Neural cell (in vitro differentiated cells): ENCODE measurements around the gene TTC39B. TPM values are rescaled to one million over a fixed set of nuclear protein-coding genes. Genes with fewer than 3 reads are reported as not detected.

ENCODE experiments used
- H2AFZ ChIP-seq: fragments of 200-600, 300-800 bp; sonication (generic), shearing (Covaris generic); 2 replicates; pipeline ENCODE4 v1.6.0; 2014; ENCODE audit warnings: low read depth, mild to moderate bottlenecking, antibody characterized with exemption, low read length, moderate library complexity
- H3F3A ChIP-seq: fragments of 200-600 bp; shearing (Covaris generic); 2 replicates; pipeline ENCODE4 v1.6.1; 2016; ENCODE audit warnings: mild to moderate bottlenecking, moderate library complexity, mixed read lengths, antibody characterized with exemption, low read length; ENCODE audit not compliant: insufficient read depth, poor library complexity, severe bottlenecking
- H3K27ac ChIP-seq: fragments of 200-600, 300-800 bp; sonication (generic), shearing (Covaris generic); 2 replicates; pipeline ENCODE4 v1.5.1; 2014; ENCODE audit warnings: mild to moderate bottlenecking, low read length, moderate library complexity
- H3K27me3 ChIP-seq: fragments of 300-800, 200-600 bp; sonication (generic), shearing (Covaris generic); 2 replicates; pipeline ENCODE4 v1.6.0; 2014; ENCODE audit warnings: mild to moderate bottlenecking, low read depth, low read length, moderate library complexity; ENCODE audit not compliant: insufficient read depth
- H3K36me3 ChIP-seq: fragments of 300-800, 200-600 bp; sonication (generic), shearing (Covaris generic); 2 replicates; pipeline ENCODE4 v1.5.1; 2014; ENCODE audit warnings: mild to moderate bottlenecking, antibody characterized with exemption, low read length, moderate library complexity; ENCODE audit not compliant: insufficient read depth
- H3K4me2 ChIP-seq: fragments of 300-800, 200-600 bp; sonication (generic), shearing (Covaris generic); 2 replicates; pipeline ENCODE4 v1.6.0; 2014; ENCODE audit warnings: mild to moderate bottlenecking, low read length
- H3K4me3 ChIP-seq: fragments of 300-800, 200-600 bp; sonication (generic), shearing (Covaris generic); 2 replicates; pipeline ENCODE4 v1.5.1; 2014; ENCODE audit warnings: mild to moderate bottlenecking, low read length, moderate library complexity
- H3K79me2 ChIP-seq: fragments of 200-600 bp; shearing (Covaris generic); replicated peaks from 2 replicates; pipeline ENCODE4 v1.6.0; 2014; ENCODE audit warnings: mild to moderate bottlenecking, low read length, moderate library complexity; ENCODE audit not compliant: insufficient read depth
- H3K9ac ChIP-seq: fragments of 300-800, 200-600 bp; sonication (generic), shearing (Covaris generic); 2 replicates; pipeline ENCODE4 v1.6.1; 2016; ENCODE audit warnings: mild to moderate bottlenecking, low read length, mixed read lengths
- H3K9me2 ChIP-seq: fragments of 200-600 bp; shearing (Covaris generic); 2 replicates; pipeline ENCODE4 v1.6.1; 2016; ENCODE audit warnings: mild to moderate bottlenecking, low read length, mixed read lengths; ENCODE audit not compliant: insufficient read depth
- H3K9me3 ChIP-seq: fragments of 200-600, 300-800 bp; sonication (generic), shearing (Covaris generic); 2 replicates; pipeline ENCODE4 v1.6.1; 2016; ENCODE audit warnings: mild to moderate bottlenecking, mixed run types, low read length, moderate library complexity, mixed read lengths
- H4K20me1 ChIP-seq: fragments of 200-600 bp; shearing (Covaris generic); 2 replicates; pipeline ENCODE4 v1.6.1; 2016; ENCODE audit warnings: mild to moderate bottlenecking, mixed run types; ENCODE audit not compliant: insufficient read depth
- CTCF ChIP-seq: fragments of 450-650 bp; IDR thresholded peaks from 2 replicates; pipeline ENCODE4 v1.5.1; 2014; ENCODE audit warnings: antibody characterized with exemption, mild to moderate bottlenecking, moderate library complexity; ENCODE audit not compliant: poor library complexity, severe bottlenecking
- EP300 ChIP-seq: fragments of 450-650 bp; conservative IDR thresholded peaks from 2 replicates; pipeline ENCODE4 v1.6.1; 2014; ENCODE audit warnings: antibody characterized with exemption, mild to moderate bottlenecking, moderate library complexity; ENCODE audit not compliant: poor library complexity, severe bottlenecking
- EZH2 ChIP-seq: fragments of 200-600, 300-800 bp; shearing (Covaris generic), sonication (generic); IDR thresholded peaks from 2 replicates; pipeline ENCODE4 v1.6.1; 2014; ENCODE audit warnings: antibody characterized with exemption, low read length, borderline replicate concordance, mild to moderate bottlenecking; ENCODE audit not compliant: insufficient read depth, poor library complexity, severe bottlenecking
- MXI1 ChIP-seq: fragments of 450-650 bp; conservative IDR thresholded peaks from 2 replicates; pipeline ENCODE4 v1.6.1; 2014; ENCODE audit warnings: antibody characterized with exemption, mild to moderate bottlenecking; ENCODE audit not compliant: poor library complexity, severe bottlenecking
- POLR2AphosphoS5 ChIP-seq: IDR thresholded peaks from 2 replicates; pipeline ENCODE4 v1.6.1; 2012
- RAD21 ChIP-seq: fragments of 450-650 bp; conservative IDR thresholded peaks from 2 replicates; pipeline ENCODE4 v1.6.1; 2014; ENCODE audit warnings: antibody characterized with exemption, mild to moderate bottlenecking, moderate library complexity
- SMC3 ChIP-seq: fragments of 450-650 bp; conservative IDR thresholded peaks from 2 replicates; pipeline ENCODE4 v1.6.1; 2014; ENCODE audit warnings: antibody characterized with exemption, mild to moderate bottlenecking, moderate library complexity; ENCODE audit not compliant: poor library complexity
- TAF1 ChIP-seq: IDR thresholded peaks from 2 replicates; pipeline ENCODE4 v1.6.1; 2012; ENCODE audit warnings: low read depth
- polyA plus RNA-seq: library from polyadenylated mRNA; depleted of rRNA; stranded (reverse); fragments of >200 nt; gene quantifications from 2 replicates; pipeline ENCODE4 v1.2.3, GENCODE V29; 2014
- TF ChIP-seq, protein P1 (sequence below): IDR thresholded peaks from 2 replicates; pipeline ENCODE4 v1.6.1; 2012; ENCODE audit warnings: borderline replicate concordance

The TTC39B gene
- polyA plus RNA-seq, 1 donor from 2014 or later = 2.8 TPM

GRCh38 chr9:15189481-15189880, 117.5 kb downstream of the TTC39B start:
- Histone ChIP-seq H3K27me3 (no peaks in the 10 kb centered on the region), H3K4me3 (no peak overlapping the region), H3K9me2 (no peaks in the 10 kb centered on the region), H3K4me2 (no peak overlapping the region), H3K9ac (no peak overlapping the region), H3K36me3 (no peaks in the 10 kb centered on the region), H3K9me3 (no peaks in the 10 kb centered on the region), H3F3A (no peaks in the 10 kb centered on the region), H3K79me2 (no peaks in the 10 kb centered on the region), H4K20me1 (no peaks in the 10 kb centered on the region), H2AFZ (no peak overlapping the region), H3K27ac (no peak overlapping the region)
- TF ChIP-seq, protein P1, sequence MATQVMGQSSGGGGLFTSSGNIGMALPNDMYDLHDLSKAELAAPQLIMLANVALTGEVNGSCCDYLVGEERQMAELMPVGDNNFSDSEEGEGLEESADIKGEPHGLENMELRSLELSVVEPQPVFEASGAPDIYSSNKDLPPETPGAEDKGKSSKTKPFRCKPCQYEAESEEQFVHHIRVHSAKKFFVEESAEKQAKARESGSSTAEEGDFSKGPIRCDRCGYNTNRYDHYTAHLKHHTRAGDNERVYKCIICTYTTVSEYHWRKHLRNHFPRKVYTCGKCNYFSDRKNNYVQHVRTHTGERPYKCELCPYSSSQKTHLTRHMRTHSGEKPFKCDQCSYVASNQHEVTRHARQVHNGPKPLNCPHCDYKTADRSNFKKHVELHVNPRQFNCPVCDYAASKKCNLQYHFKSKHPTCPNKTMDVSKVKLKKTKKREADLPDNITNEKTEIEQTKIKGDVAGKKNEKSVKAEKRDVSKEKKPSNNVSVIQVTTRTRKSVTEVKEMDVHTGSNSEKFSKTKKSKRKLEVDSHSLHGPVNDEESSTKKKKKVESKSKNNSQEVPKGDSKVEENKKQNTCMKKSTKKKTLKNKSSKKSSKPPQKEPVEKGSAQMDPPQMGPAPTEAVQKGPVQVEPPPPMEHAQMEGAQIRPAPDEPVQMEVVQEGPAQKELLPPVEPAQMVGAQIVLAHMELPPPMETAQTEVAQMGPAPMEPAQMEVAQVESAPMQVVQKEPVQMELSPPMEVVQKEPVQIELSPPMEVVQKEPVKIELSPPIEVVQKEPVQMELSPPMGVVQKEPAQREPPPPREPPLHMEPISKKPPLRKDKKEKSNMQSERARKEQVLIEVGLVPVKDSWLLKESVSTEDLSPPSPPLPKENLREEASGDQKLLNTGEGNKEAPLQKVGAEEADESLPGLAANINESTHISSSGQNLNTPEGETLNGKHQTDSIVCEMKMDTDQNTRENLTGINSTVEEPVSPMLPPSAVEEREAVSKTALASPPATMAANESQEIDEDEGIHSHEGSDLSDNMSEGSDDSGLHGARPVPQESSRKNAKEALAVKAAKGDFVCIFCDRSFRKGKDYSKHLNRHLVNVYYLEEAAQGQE = no peak
- TF ChIP-seq EZH2 (no peak), EP300 (no peak), SMC3 (no peak), POLR2AphosphoS5 (no peak)

DNA sequence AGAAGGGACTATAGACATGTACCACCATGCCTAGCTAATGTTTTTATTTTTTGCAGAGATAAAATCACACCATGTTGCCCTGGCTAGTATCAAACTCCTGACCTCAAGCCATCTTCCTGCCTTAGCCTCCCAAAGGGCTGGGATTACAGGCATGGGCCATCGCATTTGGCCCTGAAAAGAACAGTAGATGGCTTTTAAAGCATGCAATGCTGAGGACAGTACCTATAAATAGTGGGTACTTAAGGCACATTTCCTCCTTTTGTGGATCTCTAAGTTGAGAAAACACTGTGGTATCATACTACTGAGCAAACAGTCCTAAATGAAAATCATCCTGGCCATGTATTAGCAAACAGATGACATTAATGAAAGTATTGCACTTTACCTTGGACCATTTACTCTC, 119.4 kb downstream of the TTC39B start:
- Histone ChIP-seq H3K27me3 (no peaks in the 10 kb centered on the region), H2AFZ (no peak overlapping the region), H3K36me3 (no peaks in the 10 kb centered on the region), H3K27ac (no peak overlapping the region), H3K79me2 (no peaks in the 10 kb centered on the region), H3F3A (peaks cover under 1% of the 10 kb centered on the region), H4K20me1 (no peaks in the 10 kb centered on the region), H3K4me3 (no peak overlapping the region), H3K4me2 (no peak overlapping the region), H3K9me3 (no peaks in the 10 kb centered on the region), H3K9ac (no peak overlapping the region), H3K9me2 (no peaks in the 10 kb centered on the region)
- TF ChIP-seq POLR2AphosphoS5 (no peak), EP300 (no peak), RAD21 (no peak), CTCF (no peak), TAF1 (no peak), MXI1 (no peak), EZH2 (no peak), SMC3 (no peak)
- TF ChIP-seq, protein P1 = no peak
